NCI-H1417 (cell line): ENCODE measurements around the gene SMIM11.
"Not testable (repeated sequence)": the region's sequence is repeated elsewhere in the genome, so short reads cannot be mapped to it uniquely, and the experiment has no call there.

ENCODE experiments used
- DNase-seq, 3 experiments: peaks; one replicate each; lab custom pipeline; 2025; lab: John Stamatoyannopoulos, UW

Gene SMIM11, protein sequence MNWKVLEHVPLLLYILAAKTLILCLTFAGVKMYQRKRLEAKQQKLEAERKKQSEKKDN

DNA sequence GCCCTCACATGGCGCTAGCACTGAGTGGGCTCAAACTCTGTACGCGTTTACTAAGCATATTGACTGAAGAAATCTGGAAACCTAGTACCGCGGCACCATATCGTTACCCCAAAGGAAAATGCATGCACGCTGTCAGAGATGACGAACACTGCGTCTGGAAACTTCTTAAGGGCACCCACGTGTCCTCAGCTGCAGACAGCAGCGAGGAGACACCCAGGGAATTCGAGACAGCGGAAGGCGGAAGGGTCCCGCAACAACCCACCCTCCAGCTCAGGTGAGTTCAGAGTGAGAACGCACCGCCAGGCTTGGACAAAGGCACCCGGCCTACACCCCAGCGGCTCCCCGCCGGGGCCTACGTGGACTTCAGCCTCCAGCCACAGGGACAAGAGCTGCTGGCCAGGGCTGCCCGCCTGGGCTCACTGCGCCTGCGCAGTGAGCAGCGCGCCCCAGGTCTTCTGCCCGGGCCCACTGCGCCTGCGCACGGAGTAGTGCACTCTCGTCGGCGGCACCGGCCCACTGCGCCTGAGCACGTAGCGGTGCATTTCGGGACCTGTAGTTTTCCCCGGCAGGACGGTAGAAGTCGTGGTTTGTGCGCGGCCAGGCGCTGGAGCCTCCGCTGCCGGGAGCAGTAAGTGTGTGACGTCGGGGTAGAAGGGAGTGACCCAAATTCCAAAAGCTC lies at the start of gene SMIM11:
Gene SMIM11, plus strand, starts transcription at position 568 of the 679 bp plus-strand sequence. CDS start 3,998 bp downstream, outside the sequence.
- DNase-seq = not testable (repeated sequence)

DNA sequence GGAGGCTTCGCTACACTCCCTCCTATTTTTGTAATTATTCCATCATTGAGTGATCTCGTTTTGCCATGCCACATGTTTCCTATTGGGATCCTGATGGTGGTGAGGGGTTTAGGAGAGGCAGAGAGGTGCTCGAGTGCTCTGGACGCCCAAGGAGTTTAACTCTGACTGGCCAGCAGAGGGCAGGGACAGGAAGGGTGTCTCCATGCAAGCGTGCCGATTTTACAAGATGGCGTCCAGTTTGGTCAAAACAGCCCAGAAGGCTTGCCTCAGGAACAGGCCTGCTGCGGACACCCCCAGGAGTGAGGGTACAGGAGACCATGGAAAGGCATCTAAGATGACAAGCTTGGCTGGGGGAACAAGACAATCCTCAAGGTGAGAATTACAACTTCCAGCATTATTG lies 45.3 kb upstream of the SMIM11 start:
- DNase-seq = no peak

DNA sequence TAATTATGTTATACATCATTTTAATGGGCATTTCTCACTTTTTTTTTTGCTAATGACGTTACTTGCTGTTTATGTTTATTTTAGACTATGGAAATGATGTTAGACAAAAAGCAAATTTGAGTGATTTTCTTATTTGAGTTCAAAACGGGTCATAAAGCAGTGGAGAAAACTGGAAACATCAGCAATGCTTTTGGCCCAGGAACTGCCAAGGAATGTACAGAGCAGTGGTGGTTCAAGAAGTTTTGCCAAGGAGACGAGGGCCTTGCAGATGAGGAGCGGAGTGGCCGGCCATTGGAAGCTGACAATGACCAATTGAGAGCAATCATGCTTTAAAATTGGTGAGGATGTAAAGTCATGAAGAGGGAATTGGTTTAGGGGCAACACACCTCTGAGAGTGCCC lies 43.6 kb upstream of the SMIM11 start:
- DNase-seq = no peak

DNA sequence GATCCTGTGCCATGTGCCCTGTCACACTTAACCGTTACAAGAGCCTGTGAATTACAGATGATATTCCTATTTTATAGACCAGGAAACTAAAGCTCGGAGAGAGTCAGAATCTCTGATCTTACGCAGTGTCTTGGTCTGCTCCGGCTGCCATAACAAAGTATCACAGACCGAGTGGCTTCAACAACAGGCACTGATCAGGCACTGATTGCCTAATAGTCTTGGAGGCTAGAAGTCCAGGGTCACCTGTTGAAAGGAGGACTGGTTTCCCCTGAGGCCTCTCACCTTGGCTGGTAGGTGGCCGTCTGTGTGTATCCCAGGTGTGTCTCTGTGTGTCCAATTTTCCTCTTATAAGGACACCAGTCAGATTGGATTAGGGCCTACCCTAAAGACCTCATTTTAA lies 43.0 kb upstream of the SMIM11 start:
- DNase-seq = no peak

DNA sequence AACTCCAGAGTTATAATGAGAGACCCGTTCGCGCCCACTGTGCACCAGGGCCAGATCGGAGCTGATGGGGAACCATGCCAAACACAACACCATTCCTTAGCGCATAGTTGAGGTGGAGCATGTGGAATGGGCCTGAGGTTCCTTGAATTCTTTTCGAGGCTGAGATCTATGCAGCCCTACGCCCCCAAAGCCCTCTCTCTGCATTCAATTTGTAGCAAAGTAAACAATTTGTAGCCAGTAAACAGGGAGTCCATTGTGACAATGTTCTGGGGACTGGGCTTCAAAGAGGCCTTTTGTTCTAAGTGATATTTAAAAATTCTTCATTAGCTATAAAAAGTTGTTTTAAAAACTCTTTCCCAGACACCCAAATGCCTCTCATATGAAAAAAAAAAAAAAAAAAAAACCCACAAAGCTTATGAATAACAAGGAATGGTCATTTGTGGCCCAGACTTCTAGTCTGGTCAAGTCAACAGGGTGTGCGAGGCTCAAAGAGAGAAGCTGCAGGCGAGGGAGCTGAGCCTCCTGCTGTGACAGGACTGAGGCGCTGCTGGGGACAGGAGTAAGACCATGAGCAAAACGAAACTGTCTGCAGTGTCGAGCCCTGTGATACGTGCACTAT lies 42.1 kb upstream of the SMIM11 start:
- DNase-seq = no peak

DNA sequence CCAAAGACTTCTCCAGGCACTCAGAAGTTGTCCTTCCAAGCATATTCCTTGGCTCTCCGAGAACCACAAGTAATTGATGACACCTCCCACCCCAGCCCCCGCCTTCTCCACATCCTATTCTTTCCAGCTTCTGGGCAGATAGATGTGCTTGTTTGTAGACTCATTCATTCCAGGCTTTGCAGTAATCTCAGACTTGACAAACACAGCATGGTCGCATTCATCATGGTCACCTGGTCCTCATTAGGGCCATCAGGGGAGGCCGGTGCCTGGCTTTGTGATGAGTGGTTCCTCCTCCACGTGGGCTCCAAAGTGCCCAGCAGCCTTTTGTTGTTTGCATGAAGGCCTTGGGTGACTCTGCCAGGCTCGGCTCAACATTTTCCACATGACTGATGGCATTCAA lies 40.0 kb upstream of the SMIM11 start:
- peak in 2 of 3 experiments; percentile 42 to 80 for DNase-seq

DNA sequence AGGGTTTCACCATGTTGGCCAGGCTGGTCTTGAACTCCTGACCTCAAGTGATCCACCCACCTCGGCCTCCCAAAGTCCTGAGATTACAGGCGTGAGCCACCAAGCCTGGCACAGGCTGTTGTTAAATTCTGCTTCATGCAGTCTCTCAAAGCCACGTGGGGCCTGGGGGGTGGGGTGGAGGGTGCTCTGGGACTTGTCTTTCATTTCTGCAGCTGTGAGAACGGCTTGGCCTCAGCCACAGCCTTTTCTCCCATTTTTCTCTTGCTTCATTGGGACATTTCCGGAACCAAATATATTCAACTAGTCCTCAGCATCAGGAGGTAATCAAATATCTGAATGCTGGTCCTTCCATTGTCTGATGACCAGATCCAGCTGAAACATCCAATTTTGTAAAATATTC lies 39.1 kb upstream of the SMIM11 start:
- no peak for DNase-seq

DNA sequence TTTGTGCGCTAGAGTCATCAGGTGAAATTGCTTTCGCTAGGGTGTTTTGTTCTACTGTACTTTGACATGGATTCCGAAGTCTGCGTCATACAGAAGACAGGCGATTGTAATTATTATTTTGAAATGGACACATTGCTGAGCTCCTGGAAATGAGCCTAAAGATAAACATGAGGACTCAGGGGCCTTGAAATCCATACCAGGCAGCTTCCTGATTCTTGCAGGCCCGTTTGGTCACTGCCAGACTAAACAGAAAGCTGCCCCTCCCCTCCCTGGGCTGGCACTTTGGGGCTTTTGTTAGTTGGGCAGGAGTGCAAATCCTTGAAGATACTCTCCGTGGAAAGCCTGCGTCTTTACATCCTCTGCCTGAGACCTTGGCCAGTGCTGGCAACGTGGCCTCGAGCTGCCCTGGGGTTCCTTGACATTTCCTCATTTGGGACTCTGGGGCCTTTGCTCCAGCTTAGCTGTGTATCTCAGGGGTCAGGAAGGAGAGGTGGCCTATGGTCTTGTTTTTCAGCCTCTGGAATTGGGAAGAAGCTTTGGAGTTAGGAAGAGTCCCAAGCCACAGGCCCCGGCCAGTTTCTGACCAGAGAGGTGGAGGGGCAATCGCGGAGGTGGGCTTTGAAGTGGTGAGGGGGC lies 38.4 kb upstream of the SMIM11 start:
- DNase-seq = peak in 1 of 3 experiments; percentile 43

DNA sequence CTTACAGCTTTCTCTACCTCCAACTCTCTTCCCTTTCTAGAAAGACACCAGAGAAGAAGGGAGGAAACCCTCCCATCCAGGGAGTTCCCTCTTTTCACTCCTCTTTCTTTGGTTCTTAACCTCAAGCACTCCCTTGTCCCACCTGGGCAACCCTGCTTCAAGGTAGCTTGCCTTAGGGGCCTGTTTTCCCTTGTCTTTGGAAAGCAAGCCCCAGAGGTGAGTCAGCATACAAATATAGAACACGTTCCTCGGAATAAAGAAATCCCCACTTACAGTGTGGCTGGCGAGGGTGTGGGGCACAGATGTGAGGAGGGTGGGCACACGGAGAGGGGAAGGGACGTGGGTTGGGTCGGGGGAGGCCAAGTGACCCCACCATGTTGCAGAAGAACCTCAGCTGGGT lies 37.6 kb upstream of the SMIM11 start:
- DNase-seq = no peak

DNA sequence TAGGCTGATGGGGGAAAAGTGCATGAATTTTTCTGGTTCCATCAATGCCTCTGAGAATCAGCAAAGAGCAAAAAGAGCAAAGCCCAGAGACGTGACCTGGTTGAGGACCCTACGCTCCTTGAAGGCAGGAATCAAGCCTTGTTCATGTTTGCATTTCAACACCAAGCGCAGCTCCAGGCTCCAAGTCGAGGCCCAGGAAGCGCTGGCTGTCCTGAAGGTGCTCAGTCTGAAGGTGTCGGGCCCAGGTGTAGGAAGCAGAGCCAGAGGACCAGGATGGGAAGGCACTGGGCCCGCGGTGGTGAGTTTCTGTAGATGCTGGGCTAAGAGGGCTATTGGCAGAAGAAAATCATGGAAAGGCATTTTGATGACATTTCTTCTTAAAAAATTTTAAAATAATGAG lies 37.1 kb upstream of the SMIM11 start:
- DNase-seq = no peak

DNA sequence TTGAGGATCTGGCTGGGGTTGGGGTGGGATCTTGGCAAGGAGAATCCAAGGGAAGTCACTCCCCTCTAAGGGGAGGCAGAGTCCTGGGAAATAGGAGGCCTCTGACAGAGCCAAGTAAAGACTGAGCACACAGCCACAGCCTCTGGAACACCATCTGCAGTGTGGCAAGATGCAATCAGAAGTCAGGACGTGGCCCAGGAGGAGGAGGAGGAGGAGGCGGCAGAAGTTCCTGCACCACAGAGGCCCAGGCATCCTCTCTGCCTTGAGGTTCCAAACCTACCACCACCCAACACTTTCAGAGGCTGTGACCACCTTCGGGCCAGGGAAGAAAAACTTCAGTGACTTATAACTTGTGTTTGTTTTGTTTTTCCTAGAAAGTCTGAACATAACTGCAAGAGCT lies 35.2 kb upstream of the SMIM11 start:
- DNase-seq = no peak

DNA sequence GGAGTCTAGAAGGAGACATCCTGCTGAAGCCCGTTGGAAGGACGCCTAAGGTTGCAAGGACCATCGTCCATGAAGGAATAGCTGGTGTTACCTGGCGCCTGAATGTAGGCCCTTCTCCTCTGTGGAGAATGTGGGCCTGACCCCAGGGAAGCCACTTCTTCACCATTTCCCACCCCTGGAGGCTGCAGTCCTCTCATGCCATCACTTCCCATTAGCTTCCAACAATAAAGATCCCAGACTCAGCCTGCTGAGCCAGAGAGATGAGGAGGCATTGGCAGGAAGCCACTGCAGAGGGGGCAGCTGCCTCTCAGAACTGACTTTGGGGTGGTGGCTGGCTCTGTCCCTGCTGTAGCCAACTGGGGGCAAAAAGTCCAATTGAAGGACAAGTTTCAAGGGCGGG lies 32.8 kb upstream of the SMIM11 start:
- no peak for DNase-seq

DNA sequence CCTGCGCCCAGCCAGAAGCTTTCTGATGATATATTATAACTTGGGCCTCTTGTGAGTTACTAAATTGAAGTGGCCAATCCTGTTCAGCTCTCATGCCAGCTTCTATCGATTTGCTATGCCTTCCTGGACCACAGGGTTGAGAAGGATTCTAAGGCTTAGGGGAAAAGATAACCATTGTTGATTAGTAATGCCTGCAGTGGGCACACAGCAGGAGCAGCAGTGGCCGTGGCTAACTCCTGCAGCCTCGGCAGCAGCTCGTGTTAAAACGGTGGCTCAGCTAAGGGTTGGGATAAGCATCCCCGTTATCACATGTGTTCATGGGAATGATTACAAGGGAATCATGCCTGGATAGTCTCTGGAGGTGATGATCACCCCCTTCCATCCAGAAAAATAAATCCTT lies 32.0 kb upstream of the SMIM11 start:
- DNase-seq = no peak

DNA sequence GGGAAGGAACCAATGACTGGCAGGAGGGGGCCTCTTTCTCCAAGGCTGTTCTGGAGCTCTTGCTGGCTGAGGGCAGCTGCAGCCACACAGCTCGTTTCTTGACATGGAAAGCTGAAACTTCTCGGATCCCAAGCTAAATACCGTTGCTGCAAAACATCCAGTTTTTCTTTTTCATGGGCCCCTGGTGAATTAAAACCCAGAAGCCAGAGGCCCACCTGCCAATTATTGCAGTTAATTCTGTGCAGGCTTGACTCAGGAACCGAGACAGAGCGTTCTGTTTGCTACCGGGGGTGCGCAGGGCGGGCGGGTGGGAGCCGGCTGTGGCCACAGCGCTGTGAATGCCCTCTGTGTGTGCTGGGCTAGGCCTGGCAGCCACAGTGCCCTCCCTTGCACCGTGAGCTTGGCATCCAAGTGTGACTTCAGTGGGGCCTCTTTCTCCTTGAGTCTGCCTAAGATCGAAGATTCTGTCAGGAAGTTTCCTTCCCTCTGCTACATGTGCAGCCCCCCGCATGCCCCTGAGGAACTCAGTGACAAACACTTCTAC lies 31.4 kb upstream of the SMIM11 start:
- no peak for DNase-seq

DNA sequence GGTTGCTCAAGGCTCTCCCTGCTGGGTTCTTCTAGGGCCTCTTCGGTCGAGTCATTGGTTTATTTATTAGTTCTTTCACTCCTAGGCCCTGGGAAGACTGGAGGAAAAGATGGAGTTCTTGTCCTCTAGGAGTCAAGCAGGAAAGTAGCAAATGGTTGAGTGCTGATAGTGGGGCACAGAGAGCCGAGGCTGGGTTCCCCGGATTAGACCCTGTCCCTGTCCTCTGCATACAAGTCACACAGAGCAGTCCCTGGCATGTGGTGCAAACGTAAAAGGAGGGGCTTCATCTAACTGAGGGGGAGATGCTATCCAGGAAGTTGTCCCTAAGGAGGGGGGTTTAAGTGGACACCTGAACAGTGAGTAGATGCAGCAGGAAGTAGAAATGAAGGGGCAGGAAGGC lies 30.7 kb upstream of the SMIM11 start:
- DNase-seq = no peak

DNA sequence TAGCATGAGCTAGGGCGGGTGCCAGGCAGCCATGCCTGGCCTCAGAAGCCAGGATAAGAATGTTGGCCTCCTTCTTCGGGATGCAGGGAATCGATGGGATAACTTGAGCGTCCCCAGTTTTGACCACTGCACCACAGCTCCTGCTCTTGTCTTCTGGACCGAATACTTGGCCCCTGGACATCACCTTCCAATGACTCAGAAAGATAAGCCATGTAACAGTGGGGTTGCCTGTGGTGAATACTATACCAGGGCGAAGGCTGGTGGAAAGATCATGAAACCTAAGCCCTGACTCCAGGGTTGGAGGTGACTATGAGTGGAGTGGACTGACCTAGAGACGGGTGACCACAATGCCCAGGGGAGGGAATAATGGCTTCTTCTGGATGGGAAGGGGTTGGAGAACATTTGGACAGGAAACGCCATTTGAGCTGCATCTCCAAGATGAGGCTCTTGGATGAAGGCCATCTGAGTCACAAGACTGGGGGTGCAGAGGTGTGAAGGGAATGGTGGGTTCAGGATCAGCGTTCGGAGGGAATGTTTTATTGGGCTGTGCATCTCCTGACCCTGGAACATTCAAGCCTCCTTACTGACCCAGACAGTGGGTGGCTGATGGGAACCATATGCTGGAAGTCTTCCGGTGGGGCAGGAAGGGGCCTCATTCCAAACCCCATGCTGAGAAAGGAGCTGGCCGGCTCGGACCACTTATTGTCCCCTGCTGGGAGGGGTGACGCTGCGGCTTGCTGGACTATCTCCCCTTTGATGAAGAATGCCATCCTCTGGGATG lies 30.0 kb upstream of the SMIM11 start:
- DNase-seq = no peak

DNA sequence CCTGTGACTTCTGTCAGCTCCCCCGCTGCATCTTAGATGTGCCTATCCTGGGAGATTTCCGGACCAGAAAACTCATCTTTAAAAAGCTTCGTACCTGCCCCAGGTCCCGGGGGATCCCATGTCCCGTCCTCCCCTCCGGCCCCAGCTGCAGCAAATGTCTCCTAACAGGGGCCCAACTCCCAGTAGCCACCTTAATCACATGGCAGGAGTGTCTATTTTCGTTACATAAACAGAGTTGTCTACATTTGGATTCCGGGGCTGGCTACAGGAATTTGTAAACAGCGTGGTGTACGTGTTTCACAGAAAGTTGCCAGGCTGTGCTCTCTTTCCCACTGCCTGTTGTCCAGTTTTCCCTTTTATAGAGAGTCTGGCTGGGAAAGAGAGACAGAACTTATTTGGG lies 29.4 kb upstream of the SMIM11 start:
- no peak for DNase-seq

DNA sequence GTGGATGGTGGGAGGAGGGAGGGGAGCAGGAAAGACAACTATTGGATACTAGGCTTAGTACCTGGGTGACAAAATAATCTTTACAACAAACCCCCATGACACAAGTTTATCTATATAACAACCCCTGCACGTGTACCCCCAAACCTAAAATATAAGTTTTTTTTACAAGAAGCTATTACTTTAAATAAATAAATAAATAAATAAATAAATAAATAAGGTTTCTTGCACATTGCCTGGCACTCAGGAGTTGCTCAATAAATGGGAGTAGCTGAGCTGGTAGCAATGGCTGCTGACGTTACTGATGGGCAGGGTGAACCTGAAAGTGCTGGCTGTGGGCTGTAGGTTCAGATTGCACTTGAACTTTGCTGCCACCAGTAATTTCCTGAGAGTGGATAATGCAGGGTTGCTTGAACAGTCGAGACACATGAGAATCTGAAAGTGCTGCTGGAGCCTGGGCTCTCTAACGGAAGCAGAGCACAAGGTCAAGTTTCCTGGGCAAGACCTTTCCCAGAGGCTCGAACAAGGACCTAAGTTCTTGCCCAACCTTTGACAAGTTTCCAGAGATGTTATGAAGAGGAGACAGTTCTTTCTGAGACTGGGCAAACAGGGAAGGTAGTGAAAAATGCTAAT lies 26.3 kb upstream of the SMIM11 start:
- DNase-seq = no peak

DNA sequence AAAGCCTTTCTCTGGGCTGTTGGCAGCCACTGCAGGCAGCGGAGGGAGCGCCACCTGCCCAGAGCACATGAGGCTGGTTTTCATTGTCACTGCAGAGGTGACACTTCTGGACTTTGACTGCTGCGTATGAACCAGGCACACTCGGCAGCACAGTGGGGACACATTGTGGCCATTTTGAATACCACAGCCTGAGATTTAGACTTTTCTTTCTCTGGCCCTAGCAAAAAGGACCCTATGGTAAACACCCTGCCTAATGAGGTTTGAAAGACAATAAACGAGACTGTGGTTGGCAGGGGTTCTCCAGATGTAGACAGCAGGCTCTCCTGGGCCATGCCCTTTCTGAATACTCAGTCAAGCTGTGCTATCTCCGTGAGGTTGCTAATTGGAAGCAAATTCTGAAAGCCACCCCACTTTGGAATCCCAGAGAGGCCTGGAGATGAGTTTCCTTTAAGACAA lies 23.5 kb upstream of the SMIM11 start:
- DNase-seq = peak; percentile 52 to 92 (median 72)

DNA sequence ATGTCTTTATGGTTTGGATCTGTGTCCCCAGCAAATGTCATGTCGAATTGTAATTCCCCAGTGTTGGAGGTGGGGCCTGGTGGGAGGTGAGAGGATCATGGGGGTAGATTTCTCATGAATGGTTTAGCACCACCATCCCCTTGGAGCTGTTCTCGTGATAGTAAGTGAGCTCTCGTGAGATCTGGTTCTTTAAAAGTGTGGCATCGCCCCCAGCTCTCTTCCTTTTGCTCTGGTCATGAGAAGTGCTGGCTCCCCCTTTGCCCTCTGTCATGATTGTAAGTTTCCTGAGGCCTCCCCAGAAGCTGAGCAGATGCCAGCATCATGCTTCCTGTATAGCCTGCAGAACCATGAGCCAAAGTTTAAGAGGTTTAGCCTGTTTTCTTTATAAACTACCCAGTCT lies 22.8 kb upstream of the SMIM11 start:
- DNase-seq = no peak

DNA sequence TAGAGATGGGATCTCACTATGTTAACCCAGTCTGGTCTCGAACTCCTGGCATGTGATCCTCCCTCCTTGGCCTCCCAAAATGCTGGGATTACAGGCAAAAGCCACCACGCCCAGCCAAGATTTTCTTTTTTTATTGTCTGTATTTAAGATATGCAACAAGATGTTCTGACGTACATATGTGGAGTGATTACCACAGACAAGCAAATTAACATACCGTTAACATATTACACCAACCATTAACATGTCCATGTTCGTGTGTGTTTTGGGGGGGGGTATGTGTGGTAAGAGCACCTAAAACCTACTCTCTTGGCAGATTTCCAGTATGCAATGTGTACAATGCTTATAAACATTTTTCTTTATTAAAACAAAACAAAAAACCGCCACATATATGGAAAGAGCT lies 22.1 kb upstream of the SMIM11 start:
- DNase-seq = no peak

DNA sequence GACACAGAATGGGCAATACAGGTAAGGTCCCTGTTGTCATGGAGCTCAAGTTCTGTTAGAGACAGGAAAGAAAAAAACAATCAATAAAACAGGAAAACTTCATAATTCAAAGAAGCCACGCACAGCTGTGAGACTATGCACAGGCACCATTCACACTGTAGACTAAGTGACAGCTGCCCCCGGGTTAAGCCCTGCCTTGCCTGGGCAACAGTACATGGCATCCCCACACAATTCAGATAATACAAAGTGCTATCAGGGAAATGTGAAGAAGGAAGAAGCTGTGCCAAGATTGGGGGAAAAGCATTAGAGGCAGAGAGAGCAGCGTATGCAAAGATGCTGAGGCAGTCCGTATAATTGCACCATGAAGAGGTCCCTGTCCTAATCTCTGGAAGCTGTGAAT lies 20.5 kb upstream of the SMIM11 start:
- DNase-seq = no peak
